H1 (cell line): Measurements from ENCODE around the gene CSPG5. TPM values are rescaled to one million over a fixed set of nuclear protein-coding genes. Genes with fewer than 3 reads are reported as not detected.

Experiments used
- CTCF ChIA-PET: fragments of 300-600 bp; sonication (Branson Sonifier 250); formaldehyde crosslinking; loops from one replicate; lab custom pipeline; 2021; ENCODE audit not compliant: partially characterized antibody; lab: Charles Lee
- POLR2A ChIA-PET: fragments of 300-600 bp; sonication (Branson Sonifier 250); formaldehyde crosslinking; loops from one replicate; lab custom pipeline; 2021; ENCODE audit warnings: inconsistent platforms; ENCODE audit not compliant: partially characterized antibody; lab: Charles Lee
- DNase-seq, 2 experiments: peaks; one replicate each; pipeline versions ENCODE4 v3.0.0 to v3.0.0-alpha.2; 2010 to 2022; ENCODE audit warnings: low spot score in 2 of 2, low read depth in 1 of 2, mixed read lengths in 1 of 2
- FAIRE-seq: peaks from 2 replicates; lab custom pipeline; 2011; peaks lifted over from hg19 to GRCh38; lab: Jason Lieb, UNC
- H2AFZ ChIP-seq: 2 replicates; pipeline ENCODE4 v1.8.1; 2012; ENCODE audit warnings: low read length, inconsistent platforms
- H2AK5ac ChIP-seq: 2 replicates; pipeline ENCODE4 v1.6.1; 2013; ENCODE audit warnings: low read depth, low read length
- H2BK120ac ChIP-seq: replicated peaks from 2 replicates; pipeline ENCODE3; 2013; ENCODE audit warnings: low read depth, low read length, inconsistent platforms
- H2BK12ac ChIP-seq: 2 replicates; pipeline ENCODE4 v1.6.1; 2013; ENCODE audit warnings: low read depth, low read length
- H2BK15ac ChIP-seq: 2 replicates; pipeline ENCODE4 v1.6.1; 2013; ENCODE audit warnings: low read length
- H2BK20ac ChIP-seq: 2 replicates; pipeline ENCODE4 v1.6.1; 2013; ENCODE audit warnings: low read length
- H2BK5ac ChIP-seq: 2 replicates; pipeline ENCODE4 v1.6.1; 2013; ENCODE audit warnings: low read depth, low read length
- H3K14ac ChIP-seq: 2 replicates; pipeline ENCODE4 v1.6.1; 2013; ENCODE audit warnings: inconsistent platforms; ENCODE audit not compliant: insufficient read length
- H3K18ac ChIP-seq: 2 replicates; pipeline ENCODE4 v1.6.1; 2013; ENCODE audit warnings: low read length; ENCODE audit errors: extremely low read depth
- H3K23ac ChIP-seq: 2 replicates; pipeline ENCODE4 v1.6.1; 2013; ENCODE audit warnings: inconsistent platforms; ENCODE audit not compliant: insufficient read length
- H3K23me2 ChIP-seq: 2 replicates; pipeline ENCODE4 v1.6.1; 2013; ENCODE audit warnings: low read depth, low read length
- H3K27ac ChIP-seq: 2 replicates; pipeline ENCODE4 v1.6.1; 2011; ENCODE audit warnings: low read depth, low read length, inconsistent platforms
- H3K27me3 ChIP-seq, 4 experiments: replicated peaks in 1 of 4; 1 replicate in 1 of 4; 2 replicates in 3 of 4; pipeline versions ENCODE4 v1.6.1 to v1.8.1; 2011 to 2013; ENCODE audit warnings: low read length in 3 of 4, mild to moderate bottlenecking in 3 of 4, inconsistent platforms in 2 of 4, mixed read lengths in 2 of 4, moderate library complexity in 1 of 4; ENCODE audit not compliant: control insufficient read depth in 3 of 4, insufficient read depth in 3 of 4; ENCODE audit errors: extremely low read depth in 1 of 4
- H3K36me3 ChIP-seq, 4 experiments: 2 replicates each; pipeline versions ENCODE4 v1.6.1 to v1.8.1; 2011 to 2013; ENCODE audit warnings: mild to moderate bottlenecking in 4 of 4, low read length in 3 of 4, moderate library complexity in 2 of 4, control low read depth in 1 of 4, inconsistent platforms in 1 of 4; ENCODE audit not compliant: insufficient read depth in 4 of 4, control insufficient read depth in 2 of 4
- H3K4ac ChIP-seq: replicated peaks from 2 replicates; pipeline ENCODE3; 2013; ENCODE audit warnings: low read length, low read depth, mixed read lengths, inconsistent platforms; ENCODE audit not compliant: insufficient read length
- H3K4me1 ChIP-seq, 4 experiments: replicated peaks in 1 of 4; 1 replicate in 1 of 4; 2 replicates in 3 of 4; pipeline versions ENCODE4 v1.6.1 to v1.8.1; 2011 to 2013; ENCODE audit warnings: low read length in 3 of 4, inconsistent platforms in 2 of 4, mixed read lengths in 1 of 4; ENCODE audit not compliant: insufficient read depth in 4 of 4, control insufficient read depth in 3 of 4
- H3K4me2 ChIP-seq, 2 experiments: 2 replicates each; pipeline versions ENCODE4 v1.6.1 to v1.8.1; 2011 to 2013; ENCODE audit warnings: low read depth in 2 of 2, low read length in 2 of 2, control low read depth in 1 of 2, inconsistent platforms in 1 of 2, mild to moderate bottlenecking in 1 of 2; ENCODE audit not compliant: insufficient read depth in 1 of 2
- H3K4me3 ChIP-seq, 4 experiments: fragments of 200-600, 300-600 bp in 1 of 4; sonication (generic), shearing (Covaris generic), sonication (Bioruptor Twin) in 1 of 4; 2 replicates each; pipeline versions ENCODE4 v1.5.1 to v1.8.1; 2011 to 2016; ENCODE audit warnings: low read length in 4 of 4, low read depth in 3 of 4, control low read depth in 2 of 4, inconsistent platforms in 2 of 4, mild to moderate bottlenecking in 2 of 4, mixed read lengths in 1 of 4, moderate library complexity in 1 of 4; ENCODE audit not compliant: insufficient read depth in 2 of 4; ENCODE audit errors: extremely low read depth in 1 of 4
- H3K56ac ChIP-seq: replicated peaks from 2 replicates; pipeline ENCODE3; 2013; ENCODE audit warnings: low read depth, mild to moderate bottlenecking, mixed read lengths, low read length, inconsistent platforms; ENCODE audit not compliant: insufficient read length
- H3K79me1 ChIP-seq: 2 replicates; pipeline ENCODE4 v1.6.1; 2013; ENCODE audit warnings: low read depth, low read length, control low read depth
- H3K79me2 ChIP-seq, 2 experiments: 2 replicates each; pipeline versions ENCODE4 v1.6.1 to v1.8.1; 2012 to 2013; ENCODE audit warnings: low read length in 2 of 2, mild to moderate bottlenecking in 2 of 2, inconsistent platforms in 1 of 2; ENCODE audit not compliant: insufficient read depth in 2 of 2, control insufficient read depth in 1 of 2
- H3K9ac ChIP-seq, 4 experiments: replicated peaks in 1 of 4; 1 replicate in 1 of 4; 2 replicates in 3 of 4; pipeline versions ENCODE4 v1.6.1 to v1.8.1; 2011 to 2013; ENCODE audit warnings: low read depth in 3 of 4, low read length in 3 of 4, control low read depth in 2 of 4, mild to moderate bottlenecking in 2 of 4, moderate library complexity in 2 of 4, inconsistent platforms in 1 of 4; ENCODE audit errors: extremely low read depth in 1 of 4
- H3K9me3 ChIP-seq, 2 experiments: 2 replicates each; pipeline versions ENCODE4 v1.6.1 to v1.8.1; 2012 to 2013; ENCODE audit warnings: mild to moderate bottlenecking in 2 of 2, moderate library complexity in 2 of 2, control low read depth in 1 of 2, inconsistent platforms in 1 of 2, low read depth in 1 of 2, low read length in 1 of 2, mixed read lengths in 1 of 2; ENCODE audit not compliant: insufficient read depth in 2 of 2
- H4K20me1 ChIP-seq, 2 experiments: replicated peaks in 1 of 2; 2 replicates each; pipeline versions ENCODE3 to v1.8.1; 2011 to 2013; ENCODE audit warnings: inconsistent platforms in 2 of 2, low read length in 2 of 2, mild to moderate bottlenecking in 1 of 2; ENCODE audit not compliant: insufficient read depth in 2 of 2, control insufficient read depth in 1 of 2
- H4K5ac ChIP-seq: 2 replicates; pipeline ENCODE4 v1.6.1; 2013; ENCODE audit warnings: low read length, low read depth, mixed read lengths, inconsistent platforms; ENCODE audit not compliant: insufficient read length
- H4K8ac ChIP-seq: 2 replicates; pipeline ENCODE4 v1.8.0; 2013; ENCODE audit warnings: mild to moderate bottlenecking, moderate library complexity, low read length, inconsistent platforms; ENCODE audit not compliant: insufficient read depth; ENCODE audit errors: extremely low read depth
- H4K91ac ChIP-seq: replicated peaks from 2 replicates; pipeline ENCODE3; 2013; ENCODE audit warnings: low read length, mixed read lengths, inconsistent platforms; ENCODE audit not compliant: insufficient read length
- EGR1 ChIP-seq: IDR thresholded peaks from 2 replicates; pipeline ENCODE4 v1.6.1; 2011; ENCODE audit warnings: low read depth, low read length, borderline replicate concordance
- EZH2 ChIP-seq: fragments of 200-600 bp; sonication (generic); IDR thresholded peaks from 2 replicates; pipeline ENCODE4 v1.7.1; 2012; ENCODE audit warnings: low read depth, mild to moderate bottlenecking, moderate library complexity, low read length, inconsistent platforms; ENCODE audit not compliant: severe bottlenecking
- HDAC6 ChIP-seq: IDR thresholded peaks from one replicate; pipeline ENCODE4 v1.7.1; 2012; ENCODE audit warnings: low read depth, mild to moderate bottlenecking, inconsistent platforms, low read length, moderate library complexity
- KDM1A ChIP-seq: fragments of 200-600, 300-600 bp; sonication (generic); IDR thresholded peaks from 2 replicates; pipeline ENCODE4 v1.7.1; 2016; ENCODE audit warnings: mild to moderate bottlenecking, low read length, borderline replicate concordance
- POU5F1 ChIP-seq: IDR thresholded peaks from 2 replicates; pipeline ENCODE4 v1.6.1; 2011; ENCODE audit warnings: low read depth, mild to moderate bottlenecking, low read length, moderate library complexity
- RNF2 ChIP-seq: fragments of 200-900, 300-1000 bp; sonication (generic); IDR thresholded peaks from 2 replicates; pipeline ENCODE4 v1.7.1; 2016; ENCODE audit warnings: borderline replicate concordance, low read depth, mild to moderate bottlenecking, antibody characterized with exemption, low read length; ENCODE audit not compliant: poor library complexity, severe bottlenecking; ENCODE audit errors: missing control alignments
- SP1 ChIP-seq: IDR thresholded peaks from 2 replicates; pipeline ENCODE4 v1.6.1; 2011; ENCODE audit warnings: low read depth, low read length
- SRF ChIP-seq: IDR thresholded peaks from 2 replicates; pipeline ENCODE4 v1.6.1; 2011; ENCODE audit warnings: mild to moderate bottlenecking, low read depth, low read length, moderate library complexity
- TAF7 ChIP-seq: optimal IDR thresholded peaks from 2 replicates; pipeline ENCODE3; 2011; ENCODE audit warnings: low read depth, mild to moderate bottlenecking, inconsistent platforms, low read length, moderate library complexity, borderline replicate concordance
- USF2 ChIP-seq: IDR thresholded peaks from 2 replicates; pipeline ENCODE4 v1.6.1; 2011; ENCODE audit warnings: low read length, improper control_type of control experiment
- WGBS, 2 experiments: shearing (Covaris generic) in 1 of 2; methylation state at CpG; one replicate each; pipeline versions ENCODE4 v1.1.6 to v1.1.7; 2013 to 2015; ENCODE audit warnings: low lambda C conversion rate in 2 of 2, mixed read lengths in 2 of 2, inconsistent platforms in 1 of 2, low coverage in 1 of 2, missing lambda C conversion rate in 1 of 2; ENCODE audit not compliant: insufficient replicate concordance in 2 of 2, insufficient coverage in 1 of 2, insufficient read length in 1 of 2; ENCODE audit errors: extremely low coverage in 1 of 2, missing lambda C conversion rate in 1 of 2; 5-methylcytosine and 5-hydroxymethylcytosine counted together
- polyA plus RNA-seq, 7 experiments: library from polyadenylated mRNA; depleted of rRNA in 3 of 7; stranded (reverse) in 5 of 7; unstranded in 2 of 7; fragments of >200 nt in 5 of 7; fragments of 200-250 nt in 2 of 7; gene quantifications; 1 replicate in 5 of 7; 2 replicates in 1 of 7; 4 replicates in 1 of 7; pipeline versions ENCODE4 v1.2.1 to v1.2.3, GENCODE V29; 2011 to 2013; ENCODE audit warnings: missing spikeins in 2 of 7, mixed read lengths in 2 of 7
- total RNA-seq: library from RNA; stranded (reverse); fragmentation: NEBNext Ultra II Directional; extraction: Animal tissue kit (Norgen Biotek cat#: 25700); gene quantifications from 2 replicates; pipeline ENCODE4 v1.2.1, GENCODE V29; 2021

Gene CSPG5
- total and polyA plus RNA-seq, 2 of the 8 experiments (the other 6 are each of a cell fraction or from before 2014, with no cell fraction given), result 2.1 to 7.4 TPM

GRCh38 chr3:47533996-47534454 lies 44.6 kb downstream of the CSPG5 start:
- H3K4me1 ChIP-seq, result no peaks in the 10 kb centered on the region; a peak in 1 of 7 replicates
- H3K27me3 ChIP-seq, result no peaks in the 10 kb centered on the region
- TF ChIP-seq SRF (no peak), HDAC6 (no peak), RNF2 (no peak), TAF7 (no peak), SP1 (no peak), USF2 (no peak), EZH2 (no peak), POU5F1 (no peak), EGR1 (no peak), KDM1A (no peak)
- CTCF ChIA-PET, result interaction anchor here (0.6 to 4.6 kb wide), 8 partner anchors 11 to 112 kb away, joined by 3 to 23 read pairs (median 3); no protein-coding TSS in a partner anchor
- no peak overlapping the region for H3K56ac ChIP-seq
- H4K5ac ChIP-seq, result no peak overlapping the region
- H4K8ac ChIP-seq, result no peak overlapping the region
- H2BK120ac ChIP-seq, result no peak overlapping the region
- H2AK5ac ChIP-seq, result no peak overlapping the region
- H2BK20ac ChIP-seq, result no peak overlapping the region
- H3K18ac ChIP-seq, result no peak overlapping the region
- POLR2A ChIA-PET, result interaction anchor here (0.8 to 1.1 kb wide), 3 partner anchors 12 to 48 kb away, joined by 3 to 4 read pairs (median 3); partner anchors contain the start of gene ELP6
- H3K9ac ChIP-seq, result no peak overlapping the region
- H3K27ac ChIP-seq, result no peak overlapping the region
- H3K4me3 ChIP-seq, result no peak overlapping the region
- no peak overlapping the region for H3K23ac ChIP-seq
- WGBS, 2 experiments, result 88% methylated on average over 5 of the region's 5 CpGs; no CpG with 5 or more reads in 1 of the 2 experiments
- H3K79me2 ChIP-seq, result no peaks in the 10 kb centered on the region
- DNase-seq (no peak), FAIRE-seq (no peak)
- H3K9me3 ChIP-seq, result no peaks in the 10 kb centered on the region; a peak in 1 of 4 replicates
- no peak overlapping the region for H2BK15ac ChIP-seq
- H3K4me2 ChIP-seq, result no peak overlapping the region
- no peak overlapping the region for H3K14ac ChIP-seq
- no peak overlapping the region for H2BK12ac ChIP-seq
- H3K79me1 ChIP-seq, result no peaks in the 10 kb centered on the region
- no peak overlapping the region for H2BK5ac ChIP-seq
- no peak overlapping the region for H2AFZ ChIP-seq
- H4K20me1 ChIP-seq, result no peaks in the 10 kb centered on the region
- no peaks in the 10 kb centered on the region for H3K23me2 ChIP-seq
- no peaks in the 10 kb centered on the region for H3K36me3 ChIP-seq
- no peak overlapping the region for H4K91ac ChIP-seq
- H3K4ac ChIP-seq, result no peak overlapping the region
